Left renal pelvis (tissue), 4 donors: ENCODE results near the gene PJVK. TPM values are rescaled to one million over a fixed set of nuclear protein-coding genes. Genes with fewer than 3 reads are reported as not detected.
"Not testable (repeated sequence)": the region's sequence is repeated elsewhere in the genome, so short reads cannot be mapped to it uniquely, and the experiment has no call there.

Experiments used
- DNase-seq, 4 donors: peaks; one replicate each; pipeline ENCODE4 v3.0.0-alpha.2; 2013; ENCODE audit warnings: low read depth in 4 of 4, low spot score in 3 of 4
- polyA plus RNA-seq, 4 donors: library from polyadenylated mRNA; unstranded; fragments of 120-200 nt; gene quantifications; one replicate each; pipeline ENCODE4 v1.2.1, GENCODE V29; 2013; ENCODE audit not compliant: insufficient read length in 4 of 4

The PJVK gene
- polyA plus RNA-seq: 10 to 100 TPM in 1 of 4 donors, 1 to 10 TPM in 3; 8.9 to 15.7 (median 9.5) TPM

- peak; percentile 94 to 96 (median 95) for DNase-seq
Observed at GRCh38 chr2:178450774-178451525, at the start of gene PJVK, which contains the start of gene PRKRA. Gene PJVK, plus strand, starts transcription at chr2:178451378. Its CDS starts 2,032 bp downstream, at chr2:178453410. Gene PRKRA, minus strand, starts transcription at chr2:178451175. Its CDS starts 145 bp downstream, at chr2:178451030.

- DNase-seq: no peak
Observed at GRCh38 chr2:178401994-178402437, 49.2 kb upstream of the PJVK start.

- no peak for DNase-seq
Observed at GRCh38 chr2:178403671-178404306, 47.4 kb upstream of the PJVK start.

- no peak for DNase-seq
Observed at GRCh38 chr2:178404368-178404767, 46.8 kb upstream of the PJVK start.

- no peak for DNase-seq
Observed at GRCh38 chr2:178409261-178409660, 41.9 kb upstream of the PJVK start.

- no peak for DNase-seq
Observed at GRCh38 chr2:178412047-178412446, 39.1 kb upstream of the PJVK start.

GRCh38 chr2:178412453-178412852 is 38.7 kb upstream of the PJVK start:
- not testable (repeated sequence) for DNase-seq

GRCh38 chr2:178413472-178414265 is 37.5 kb upstream of the PJVK start:
- peak; percentile 47 to 69 (median 56) for DNase-seq

GRCh38 chr2:178414266-178415247 is 36.6 kb upstream of the PJVK start:
- DNase-seq: peak; percentile 77 to 88 (median 83)

GRCh38 chr2:178415979-178416378 is 35.2 kb upstream of the PJVK start:
- DNase-seq: no peak

- DNase-seq: no peak
Observed at GRCh38 chr2:178417916-178418315, 33.3 kb upstream of the PJVK start.

- no peak for DNase-seq
Observed at GRCh38 chr2:178418426-178418825, 32.8 kb upstream of the PJVK start.

- DNase-seq: no peak
Observed at GRCh38 chr2:178419123-178419522, 32.1 kb upstream of the PJVK start.

- DNase-seq: no peak
Observed at GRCh38 chr2:178420463-178420999, 30.6 kb upstream of the PJVK start.

- no peak for DNase-seq
Observed at GRCh38 chr2:178422097-178422496, 29.1 kb upstream of the PJVK start.

GRCh38 chr2:178423746-178424145 is 27.4 kb upstream of the PJVK start:
- not testable (repeated sequence) for DNase-seq

GRCh38 chr2:178425255-178425827 is 25.8 kb upstream of the PJVK start:
- no peak for DNase-seq

- no peak for DNase-seq
Observed at GRCh38 chr2:178426388-178426787, 24.8 kb upstream of the PJVK start.

GRCh38 chr2:178427458-178427857 is 23.7 kb upstream of the PJVK start:
- no peak for DNase-seq
